ENCODE measurements around the gene SH3BGR.

DNA sequence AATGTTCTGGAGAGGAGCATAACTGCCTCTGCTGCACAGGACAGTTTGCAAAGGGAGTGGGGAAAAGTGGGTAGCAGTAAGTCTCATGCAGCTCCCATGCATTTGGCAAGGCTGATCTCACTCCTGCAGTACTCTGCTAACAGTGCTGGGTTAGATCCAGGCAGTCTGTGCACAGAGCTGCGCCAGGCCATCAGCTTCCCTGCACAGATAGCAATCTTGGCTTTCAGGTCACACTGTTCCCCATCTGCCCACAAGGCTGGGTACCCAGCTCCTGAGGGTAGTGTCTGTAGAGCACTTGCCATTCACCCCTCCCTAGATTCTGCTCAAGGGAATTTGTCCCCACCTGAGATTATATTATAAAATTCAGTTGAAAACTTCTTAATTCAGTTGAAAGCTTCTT, 72.1 kb downstream of the SH3BGR start:
- no peak for TF ChIP-seq SP1 (IDR thresholded peaks at IDR 0.05; ENCODE audit: low read depth, low read length)
- TF ChIP-seq SMC3 (IDR thresholded peaks at IDR 0.05; ENCODE audit: borderline replicate concordance, low read length) = no peak
- TF ChIP-seq, protein P1, sequence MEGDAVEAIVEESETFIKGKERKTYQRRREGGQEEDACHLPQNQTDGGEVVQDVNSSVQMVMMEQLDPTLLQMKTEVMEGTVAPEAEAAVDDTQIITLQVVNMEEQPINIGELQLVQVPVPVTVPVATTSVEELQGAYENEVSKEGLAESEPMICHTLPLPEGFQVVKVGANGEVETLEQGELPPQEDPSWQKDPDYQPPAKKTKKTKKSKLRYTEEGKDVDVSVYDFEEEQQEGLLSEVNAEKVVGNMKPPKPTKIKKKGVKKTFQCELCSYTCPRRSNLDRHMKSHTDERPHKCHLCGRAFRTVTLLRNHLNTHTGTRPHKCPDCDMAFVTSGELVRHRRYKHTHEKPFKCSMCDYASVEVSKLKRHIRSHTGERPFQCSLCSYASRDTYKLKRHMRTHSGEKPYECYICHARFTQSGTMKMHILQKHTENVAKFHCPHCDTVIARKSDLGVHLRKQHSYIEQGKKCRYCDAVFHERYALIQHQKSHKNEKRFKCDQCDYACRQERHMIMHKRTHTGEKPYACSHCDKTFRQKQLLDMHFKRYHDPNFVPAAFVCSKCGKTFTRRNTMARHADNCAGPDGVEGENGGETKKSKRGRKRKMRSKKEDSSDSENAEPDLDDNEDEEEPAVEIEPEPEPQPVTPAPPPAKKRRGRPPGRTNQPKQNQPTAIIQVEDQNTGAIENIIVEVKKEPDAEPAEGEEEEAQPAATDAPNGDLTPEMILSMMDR (IDR thresholded peaks at IDR 0.05 in 2 of 3, conservative IDR thresholded peaks at IDR 0.05 in 1 of 3; ENCODE audit: control insufficient read depth in 2 of 3, extremely low read depth in 1 of 3, insufficient read depth in 1 of 3, low read depth in 3 of 3, low read length in 3 of 3) = no peak
- TF ChIP-seq ZNF217 (IDR thresholded peaks at IDR 0.05) = no peak
- no peak for TF ChIP-seq HDAC2 (IDR thresholded peaks at IDR 0.05)
- no peak for TF ChIP-seq SUZ12 (IDR thresholded peaks at IDR 0.05; ENCODE audit: unreplicated experiment)
- TF ChIP-seq, protein P2, sequence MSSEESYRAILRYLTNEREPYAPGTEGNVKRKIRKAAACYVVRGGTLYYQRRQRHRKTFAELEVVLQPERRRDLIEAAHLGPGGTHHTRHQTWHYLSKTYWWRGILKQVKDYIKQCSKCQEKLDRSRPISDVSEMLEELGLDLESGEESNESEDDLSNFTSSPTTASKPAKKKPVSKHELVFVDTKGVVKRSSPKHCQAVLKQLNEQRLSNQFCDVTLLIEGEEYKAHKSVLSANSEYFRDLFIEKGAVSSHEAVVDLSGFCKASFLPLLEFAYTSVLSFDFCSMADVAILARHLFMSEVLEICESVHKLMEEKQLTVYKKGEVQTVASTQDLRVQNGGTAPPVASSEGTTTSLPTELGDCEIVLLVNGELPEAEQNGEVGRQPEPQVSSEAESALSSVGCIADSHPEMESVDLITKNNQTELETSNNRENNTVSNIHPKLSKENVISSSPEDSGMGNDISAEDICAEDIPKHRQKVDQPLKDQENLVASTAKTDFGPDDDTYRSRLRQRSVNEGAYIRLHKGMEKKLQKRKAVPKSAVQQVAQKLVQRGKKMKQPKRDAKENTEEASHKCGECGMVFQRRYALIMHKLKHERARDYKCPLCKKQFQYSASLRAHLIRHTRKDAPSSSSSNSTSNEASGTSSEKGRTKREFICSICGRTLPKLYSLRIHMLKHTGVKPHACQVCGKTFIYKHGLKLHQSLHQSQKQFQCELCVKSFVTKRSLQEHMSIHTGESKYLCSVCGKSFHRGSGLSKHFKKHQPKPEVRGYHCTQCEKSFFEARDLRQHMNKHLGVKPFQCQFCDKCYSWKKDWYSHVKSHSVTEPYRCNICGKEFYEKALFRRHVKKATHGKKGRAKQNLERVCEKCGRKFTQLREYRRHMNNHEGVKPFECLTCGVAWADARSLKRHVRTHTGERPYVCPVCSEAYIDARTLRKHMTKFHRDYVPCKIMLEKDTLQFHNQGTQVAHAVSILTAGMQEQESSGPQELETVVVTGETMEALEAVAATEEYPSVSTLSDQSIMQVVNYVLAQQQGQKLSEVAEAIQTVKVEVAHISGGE (CRISPR knock-in tag; IDR thresholded peaks at IDR 0.05) = no peak
- no peak for TF ChIP-seq RAD21 (IDR thresholded peaks at IDR 0.05; ENCODE audit: insufficient read depth, low read depth, low read length)
- TF ChIP-seq EP300 (IDR thresholded peaks at IDR 0.05; ENCODE audit: borderline replicate concordance in 1 of 2, control insufficient read depth in 1 of 2, low read depth in 2 of 2, low read length in 2 of 2) = no peak
